ENCODE data around the gene PRF1. TPM values are rescaled to one million over a fixed set of nuclear protein-coding genes. Genes with fewer than 3 reads are reported as not detected.

The PRF1 gene
- total RNA-seq, 1 donor from 2014 or later, result 3.2 TPM

DNA sequence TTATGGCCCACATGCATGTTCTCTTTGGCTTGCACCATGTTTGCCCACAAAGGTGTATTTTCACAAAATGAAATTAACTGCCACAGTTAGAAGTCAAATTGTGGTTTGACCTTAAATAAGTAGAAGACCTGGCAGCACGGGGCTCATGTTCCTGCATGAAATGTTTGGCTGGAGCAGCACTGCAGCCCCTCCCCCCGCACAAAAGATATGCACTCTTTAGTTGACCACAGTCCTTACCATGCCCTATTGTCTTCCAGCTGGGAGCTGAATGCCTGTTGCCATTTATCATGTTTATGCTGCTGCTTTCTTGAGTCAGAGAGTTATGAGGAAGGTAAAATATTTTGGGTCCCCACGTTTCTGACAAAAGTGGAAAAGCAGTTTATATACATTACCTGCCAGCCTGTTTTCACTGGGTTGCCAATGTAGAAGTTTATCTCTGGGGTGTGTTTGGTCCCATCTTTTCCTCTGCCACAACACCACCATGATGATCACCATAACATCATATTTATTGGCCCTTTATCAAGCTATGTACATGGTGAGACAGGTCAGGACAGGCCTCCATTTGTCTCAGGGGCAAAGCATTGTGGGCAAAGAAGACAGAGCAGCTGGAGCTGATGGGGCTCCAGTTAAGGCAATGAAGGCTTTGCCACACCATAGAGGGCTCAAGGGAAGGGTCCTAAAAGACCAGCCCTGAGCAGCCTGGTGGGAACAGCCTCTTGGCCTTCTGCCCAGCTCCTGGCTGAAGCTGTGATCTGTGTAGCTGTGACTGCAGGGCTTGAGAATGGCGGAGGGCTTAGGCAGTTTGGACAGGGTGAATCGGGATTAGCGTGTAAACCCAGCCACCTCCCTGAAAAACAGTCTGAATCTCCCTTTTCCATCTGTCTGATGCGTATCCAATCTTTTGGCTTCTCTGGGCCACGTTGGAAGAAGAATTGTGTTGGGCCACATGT lies 5.4 kb downstream of the PRF1 start:
- DNase-seq (no peak), ATAC-seq (no peak)
- intact Hi-C loops (cut with micrococcal nuclease), result no loop called here

DNA sequence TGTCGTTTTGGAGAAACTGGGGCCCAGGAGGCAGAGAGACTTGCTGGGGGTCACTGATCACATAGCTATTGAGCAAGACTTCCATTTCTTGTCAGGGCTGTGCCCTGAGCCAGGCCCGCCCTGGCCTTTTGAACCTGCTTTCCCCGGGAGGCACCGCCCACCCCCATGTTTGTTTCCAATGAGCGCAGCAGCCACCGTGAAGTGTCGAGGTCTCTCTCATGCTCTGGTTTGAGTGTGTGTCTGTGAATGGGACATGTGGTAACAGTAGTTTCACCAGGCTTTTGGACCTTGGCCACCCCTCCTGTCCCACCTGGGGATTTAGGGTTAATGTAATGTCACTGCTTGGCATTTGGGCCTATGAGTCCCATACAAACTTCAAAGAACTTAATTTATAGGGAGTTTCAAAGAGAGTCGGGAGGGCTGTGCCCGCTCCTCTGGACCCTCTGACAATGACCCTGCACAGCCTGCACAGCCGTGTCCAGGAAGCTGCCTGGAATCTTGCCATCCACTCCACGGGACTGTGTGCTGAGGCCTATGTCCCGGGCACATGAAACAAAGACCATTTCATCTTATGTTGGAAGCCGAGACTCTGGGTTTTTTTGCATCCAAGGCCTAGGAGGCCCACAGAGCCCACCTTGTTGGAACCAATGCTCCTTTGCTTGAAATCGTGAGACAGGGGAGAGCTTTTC lies 6.3 kb downstream of the PRF1 start:
- intact Hi-C loops (cut with micrococcal nuclease), result no loop called here
- no peak for ATAC-seq

DNA sequence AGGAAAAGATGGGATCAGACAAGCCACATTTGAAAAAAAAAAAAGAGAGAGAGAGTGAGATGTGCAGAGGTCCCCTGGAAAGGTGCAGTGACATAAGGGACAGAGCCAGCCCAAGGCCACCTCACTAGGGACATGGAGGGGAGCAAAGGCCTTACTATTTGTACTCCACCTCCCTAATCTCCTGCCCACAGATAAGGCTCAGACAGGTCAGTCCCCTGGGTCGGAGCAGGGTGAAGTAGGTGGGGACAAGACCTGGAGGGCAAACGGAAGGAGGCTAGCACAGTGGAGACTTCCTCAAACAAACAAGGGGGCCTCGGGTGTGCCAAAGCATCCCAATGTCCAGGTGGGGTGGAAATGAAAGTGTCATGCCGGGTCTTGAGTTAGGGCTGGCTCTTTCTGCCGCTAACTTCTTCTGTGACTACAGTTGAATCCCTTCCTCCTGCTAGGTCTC lies 7.0 kb downstream of the PRF1 start:
- DNase-seq (no peak), ATAC-seq (no peak)
- intact Hi-C loops (cut with micrococcal nuclease), result no loop called here

More for the DNA sequence above, 6.3 kb downstream of the PRF1 start:
- no peak for DNase-seq

DNA sequence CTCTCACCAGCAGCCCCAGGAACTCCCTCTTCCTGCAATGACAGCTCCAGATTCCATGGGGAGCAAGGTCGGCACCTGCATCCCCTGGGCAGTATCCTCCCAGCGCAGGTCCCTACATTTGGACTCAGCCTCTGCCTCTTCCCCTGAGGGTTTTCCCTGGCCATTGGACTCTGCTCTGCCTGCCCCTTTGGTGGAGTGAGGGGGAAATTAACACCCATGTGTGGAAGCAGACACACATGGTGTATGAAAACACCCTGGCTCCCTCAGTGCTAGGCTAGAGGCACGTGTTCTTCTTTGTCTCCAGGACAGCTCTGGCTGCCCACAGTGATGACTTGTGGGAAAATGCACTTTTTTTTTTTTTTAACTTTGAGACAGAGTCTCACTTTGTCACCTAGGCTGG lies 8.4 kb downstream of the PRF1 start:
- ATAC-seq, result no peak
- no peak for DNase-seq
- intact Hi-C loops (cut with micrococcal nuclease), result no loop called here

DNA sequence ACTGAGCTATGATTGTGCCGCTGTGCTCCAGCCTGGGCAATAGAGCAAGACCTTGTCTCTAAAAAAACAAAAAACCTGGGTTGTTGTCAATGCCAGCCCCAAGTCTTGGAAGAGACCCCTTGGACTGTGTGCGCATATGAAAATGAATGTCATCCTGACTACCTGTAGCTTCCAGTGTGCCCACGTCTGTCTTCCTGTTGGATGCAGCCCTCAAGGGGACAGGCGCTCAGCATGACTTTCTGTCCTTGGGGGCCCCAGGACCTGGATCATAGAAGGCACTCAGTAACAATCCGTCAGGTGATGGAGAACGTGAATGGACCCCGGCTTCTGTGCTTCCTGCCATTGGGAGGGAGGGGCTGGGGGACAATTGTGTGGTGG lies 9.0 kb downstream of the PRF1 start:
- intact Hi-C loops (cut with micrococcal nuclease), result no loop called here
- no peak for ATAC-seq
- DNase-seq, result no peak

DNA sequence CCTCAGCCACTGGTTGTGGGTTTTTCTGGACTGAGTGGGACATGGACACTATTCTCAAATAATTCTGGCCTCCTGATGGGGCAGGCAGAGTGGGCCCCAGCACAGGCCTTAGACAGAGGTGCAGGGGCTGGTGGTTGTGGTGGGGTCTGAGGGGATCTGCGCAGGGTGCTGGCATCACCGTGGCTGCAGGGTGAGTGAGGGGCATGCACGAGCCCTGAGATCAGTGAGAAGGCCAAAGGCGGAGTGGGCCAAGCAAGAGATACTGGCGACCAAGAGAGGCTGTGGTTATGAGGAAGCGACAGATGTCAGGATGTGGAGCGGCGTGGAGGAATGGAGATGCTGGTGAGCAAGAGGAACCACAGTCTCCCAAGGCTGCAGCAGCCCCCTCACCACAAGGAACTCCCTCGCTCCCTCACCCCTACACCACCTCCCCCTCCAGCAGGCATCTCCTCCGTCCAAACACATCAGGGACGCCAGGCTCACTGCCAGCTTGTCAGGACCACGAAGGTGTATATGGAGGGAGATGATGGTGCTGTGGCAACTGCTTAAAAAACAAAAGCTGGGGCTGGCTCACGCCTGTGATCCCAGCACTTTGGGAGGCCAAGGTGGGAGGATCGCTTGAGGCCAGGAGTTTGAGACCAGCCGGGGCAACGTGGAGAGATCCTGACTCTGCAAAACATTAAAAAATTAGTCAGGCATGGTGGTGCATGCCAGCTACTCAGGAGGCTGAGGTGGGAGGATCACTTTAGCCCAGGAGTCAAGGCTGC lies 9.6 kb downstream of the PRF1 start:
- intact Hi-C loops (cut with micrococcal nuclease), result no loop called here
- DNase-seq, result no peak
- no peak for ATAC-seq

DNA sequence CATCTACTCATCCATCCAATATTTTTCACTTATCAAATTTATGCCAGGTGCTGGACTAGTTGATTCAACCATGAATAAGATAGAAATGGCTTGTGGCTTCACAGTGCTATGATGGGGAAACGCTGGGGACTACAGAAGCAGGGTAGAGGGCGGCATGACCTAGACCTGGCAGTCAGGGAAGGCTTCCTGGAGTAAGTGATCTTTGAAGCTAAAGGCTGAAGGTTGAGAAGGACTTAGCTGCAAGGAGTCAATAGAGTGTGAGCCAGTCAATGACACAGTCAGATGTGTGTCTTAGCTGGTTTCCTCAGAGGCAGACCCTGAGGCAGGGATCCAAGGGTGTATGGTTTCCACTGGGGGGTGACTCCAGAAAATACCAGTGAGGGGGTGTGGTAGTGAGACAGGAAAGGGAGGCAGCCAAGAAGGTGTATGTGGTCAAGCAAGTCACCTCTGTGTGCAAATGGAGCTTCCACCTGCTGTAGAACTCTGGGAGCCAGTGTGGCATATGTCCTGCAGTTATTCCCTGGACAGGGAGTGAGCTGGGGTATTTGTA lies 10.3 kb downstream of the PRF1 start:
- intact Hi-C loops (cut with micrococcal nuclease), result no loop called here
- no peak for DNase-seq
- ATAC-seq, result no peak

DNA sequence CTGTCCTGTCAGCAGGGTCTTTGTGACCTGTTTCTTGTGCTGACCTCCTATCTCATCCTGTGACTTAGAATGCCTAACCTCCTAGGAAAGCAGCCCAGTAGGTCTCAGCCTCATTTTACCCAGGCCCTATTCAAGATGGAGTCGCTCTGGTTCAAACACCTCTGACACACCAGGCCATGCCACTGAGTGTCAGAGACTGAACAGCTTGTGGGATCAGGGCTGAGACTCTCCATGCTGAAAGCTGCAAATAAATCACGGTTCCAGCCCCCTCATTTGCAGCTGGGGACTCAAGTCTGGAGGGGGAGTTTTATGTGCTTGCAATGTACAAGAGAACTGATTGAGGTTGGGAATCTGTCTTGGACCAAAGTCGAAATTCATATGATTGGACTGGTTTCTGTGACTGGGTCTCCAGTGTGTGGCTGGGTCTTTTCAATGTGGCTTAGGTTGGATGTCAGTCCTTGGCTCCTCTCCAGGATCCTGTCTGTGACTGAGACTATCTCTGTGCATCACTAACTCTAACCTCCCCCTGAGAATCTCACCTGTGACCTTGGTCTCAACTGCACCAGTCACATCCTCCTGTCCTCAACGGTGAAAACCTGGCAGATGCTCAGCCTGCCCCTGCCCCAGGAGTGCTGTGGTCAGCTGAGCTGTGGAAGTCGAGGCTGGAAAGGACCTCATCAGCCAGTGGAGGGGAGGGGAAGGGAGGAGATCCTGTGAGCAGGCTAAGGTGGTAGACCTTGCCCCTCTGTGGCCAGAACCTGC lies 11.7 kb downstream of the PRF1 start:
- no peak for ATAC-seq
- DNase-seq, result no peak
- intact Hi-C loops (cut with micrococcal nuclease), result no loop called here

DNA sequence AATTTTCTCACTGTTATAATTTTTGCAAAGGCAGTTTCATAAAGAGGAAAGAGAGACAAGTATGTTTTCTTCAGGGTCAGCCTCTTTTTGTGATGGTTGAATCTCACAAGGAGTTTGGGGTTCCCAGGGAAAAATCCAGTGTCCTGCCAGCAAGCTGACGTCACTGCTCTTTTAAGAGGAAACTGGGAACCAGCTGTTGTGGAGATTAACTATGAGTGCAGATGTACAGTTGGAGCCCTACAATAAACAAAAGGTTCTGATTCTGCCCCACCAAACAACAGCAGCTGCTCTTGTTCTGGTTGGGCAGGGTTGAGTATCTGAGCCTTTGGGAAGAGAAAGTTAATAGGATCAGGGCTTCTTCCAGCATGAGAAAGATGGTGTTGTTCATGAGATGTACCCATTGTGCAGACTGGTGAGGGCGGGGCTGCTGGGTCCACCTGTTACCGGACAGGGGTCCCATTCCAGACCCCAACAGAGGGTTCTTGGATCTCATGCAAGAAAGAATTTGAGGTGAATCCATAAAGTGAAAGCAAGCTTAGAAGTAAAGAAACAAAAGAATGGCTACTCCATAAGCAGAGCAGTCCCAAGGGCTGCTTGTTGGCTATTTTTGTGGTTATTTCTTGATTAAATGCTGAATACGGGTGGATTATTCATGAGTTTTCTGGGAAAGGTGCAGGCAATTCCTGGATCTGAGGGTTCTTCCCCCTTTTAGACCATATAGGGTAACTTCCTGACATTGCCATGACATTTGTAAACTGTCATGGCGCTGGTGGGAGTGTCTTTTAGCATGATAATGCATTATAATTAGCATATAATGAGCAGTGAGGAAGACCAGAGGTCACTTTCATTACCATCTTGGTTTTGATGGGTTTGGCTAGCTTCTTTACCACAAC lies 12.5 kb downstream of the PRF1 start:
- DNase-seq (peak; percentile 68), ATAC-seq (peak; percentile 82)
- intact Hi-C loops (cut with micrococcal nuclease), result no loop called here

DNA sequence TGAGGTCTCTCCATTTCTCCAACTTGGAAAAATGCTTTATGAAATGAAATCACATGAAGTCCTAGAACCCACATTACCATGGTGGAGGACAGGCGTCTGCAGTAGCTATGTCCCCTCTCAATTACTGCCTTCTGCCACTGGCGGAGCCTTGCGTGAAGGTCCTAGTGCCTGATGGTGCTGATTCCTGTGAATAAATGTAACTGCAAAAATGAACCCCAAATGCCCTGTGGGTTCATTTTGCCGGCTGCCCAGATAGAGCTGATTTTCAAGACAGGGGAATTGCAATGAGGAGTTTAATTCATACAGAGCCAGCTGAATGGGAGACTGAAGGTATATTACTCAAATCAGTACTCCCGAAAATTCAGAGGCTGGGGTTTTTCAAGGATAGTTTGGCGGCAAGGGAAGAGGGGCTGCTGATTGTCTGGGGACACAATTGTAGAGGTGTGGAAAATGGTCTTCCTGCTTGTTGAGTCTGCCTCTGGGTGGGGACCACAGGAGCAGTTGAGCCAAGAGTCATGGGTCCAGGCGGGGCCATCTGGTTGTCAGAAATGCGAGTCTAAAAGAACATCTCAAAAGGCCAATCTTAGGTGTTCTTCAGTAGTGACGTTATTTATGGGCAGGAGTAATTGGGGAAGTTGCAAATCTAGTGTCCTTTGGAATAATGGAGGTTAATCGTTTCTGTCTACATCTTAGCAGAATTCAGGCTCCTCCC lies 13.5 kb downstream of the PRF1 start:
- DNase-seq, result no peak
- intact Hi-C loops (cut with micrococcal nuclease), result no loop called here
- peak; percentile 62 for ATAC-seq

DNA sequence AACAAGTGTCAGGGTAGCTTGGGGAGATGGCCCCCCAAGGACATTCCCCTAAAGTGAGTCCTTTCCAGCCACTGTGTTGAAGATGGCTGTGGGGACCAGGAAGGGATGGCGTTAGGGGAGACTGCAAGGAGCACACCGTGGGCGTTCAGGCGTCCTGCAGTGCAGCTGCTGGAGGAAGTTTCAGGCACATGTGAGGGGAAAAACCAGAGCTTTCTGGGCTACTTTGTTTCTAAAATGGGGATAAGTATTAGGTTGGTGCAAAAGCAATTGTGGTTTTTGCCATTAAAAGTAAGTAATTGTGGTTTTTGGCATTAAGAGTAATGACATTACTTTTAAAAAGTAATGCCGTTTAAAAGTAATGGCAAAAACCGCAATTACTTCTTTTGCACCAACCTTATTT lies 14.3 kb downstream of the PRF1 start:
- no peak for DNase-seq
- ATAC-seq, result no peak
- intact Hi-C loops (cut with micrococcal nuclease), result no loop called here

DNA sequence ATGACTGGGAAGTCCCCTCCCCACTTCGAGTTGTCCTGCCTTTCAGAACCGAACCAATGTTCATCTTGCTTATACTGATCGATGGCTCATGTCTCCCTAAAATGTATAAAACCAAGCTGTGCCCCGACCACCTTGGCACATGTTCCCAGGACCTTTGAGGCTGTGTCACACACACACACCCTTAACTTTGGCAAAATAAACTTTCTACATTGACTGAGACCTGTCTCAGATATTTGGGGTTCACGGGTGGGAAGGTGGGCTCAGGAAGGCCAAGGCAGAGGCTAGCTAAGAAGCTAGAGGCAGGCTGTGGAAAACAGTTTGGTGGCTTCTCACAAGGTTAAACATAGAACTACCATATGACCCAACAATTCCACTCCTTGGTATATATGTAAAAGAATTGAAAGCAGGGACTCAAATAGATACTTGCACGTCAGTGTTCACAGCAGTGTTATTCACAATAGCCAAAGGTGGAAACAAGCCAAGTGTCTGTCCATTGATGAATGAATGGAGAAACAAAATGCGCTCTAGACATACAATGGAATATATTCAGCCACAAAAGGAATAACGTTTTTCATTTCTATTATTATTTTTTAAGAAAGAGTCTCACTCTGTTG lies 15.4 kb downstream of the PRF1 start:
- no peak for DNase-seq
- no peak for ATAC-seq
- intact Hi-C loops (cut with micrococcal nuclease), result no loop called here

DNA sequence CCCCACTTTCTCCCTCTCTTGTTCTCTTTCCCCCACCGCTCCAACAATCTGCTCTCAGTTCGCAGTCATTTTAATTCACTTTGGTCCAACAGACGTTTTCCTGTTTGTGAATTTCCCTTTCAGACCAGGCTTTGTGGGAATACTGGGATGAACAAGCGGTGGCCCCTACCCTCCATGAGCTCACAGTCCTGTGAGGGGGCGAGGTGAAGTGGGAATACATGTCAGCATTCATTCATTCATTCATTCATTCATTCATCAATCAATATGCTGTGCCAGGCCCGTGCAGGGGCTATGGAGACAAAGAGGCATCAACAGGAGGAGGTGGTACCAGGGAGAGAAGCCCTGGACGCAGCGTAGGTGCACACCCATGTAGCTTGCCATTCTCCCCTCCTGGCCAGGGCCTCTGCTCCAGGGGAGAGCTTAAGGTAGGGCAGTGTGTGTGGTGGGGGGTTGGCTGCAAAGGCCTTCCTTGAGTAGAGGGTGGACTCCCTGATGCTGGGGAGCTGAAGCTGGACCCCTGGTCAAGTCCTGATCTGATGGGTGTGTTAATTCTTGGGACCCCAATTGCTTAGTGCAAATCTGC lies 16.1 kb downstream of the PRF1 start:
- intact Hi-C loops (cut with micrococcal nuclease), result no loop called here
- DNase-seq (no peak), ATAC-seq (no peak)

DNA sequence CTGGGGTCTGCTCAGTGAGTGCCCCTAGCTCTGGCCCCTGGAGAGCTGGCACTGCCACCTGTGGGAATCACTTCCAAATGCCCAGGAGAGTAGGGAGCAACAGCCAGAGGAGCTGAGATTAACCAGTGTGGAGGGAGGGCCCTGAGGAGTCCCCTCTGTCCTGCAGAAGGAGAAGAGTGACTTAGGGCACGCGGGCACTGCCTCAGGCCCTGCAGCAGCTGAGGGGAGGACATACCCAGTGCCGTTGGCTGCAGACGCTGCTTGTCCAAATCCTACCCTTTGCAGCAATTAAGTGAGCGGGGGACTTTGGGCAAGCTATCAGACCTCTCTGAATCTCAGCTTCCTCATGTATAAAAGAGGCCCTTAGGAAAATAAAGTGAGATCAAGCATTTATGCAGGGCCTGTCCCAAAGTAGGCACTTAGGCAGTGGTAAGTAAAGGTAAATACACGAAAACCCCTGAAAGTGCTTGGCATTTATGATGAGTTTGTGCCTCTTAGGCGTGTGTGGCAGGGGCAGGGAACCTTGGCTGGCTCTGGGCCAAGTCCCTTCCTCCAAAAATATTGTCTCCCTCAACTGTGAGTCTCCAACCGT lies 16.9 kb downstream of the PRF1 start:
- intact Hi-C loops (cut with micrococcal nuclease), result loop anchor here (2.0 kb wide), 1 partner anchor 37 kb away; no protein-coding TSS in a partner anchor
- ATAC-seq (no peak), DNase-seq (no peak)

DNA sequence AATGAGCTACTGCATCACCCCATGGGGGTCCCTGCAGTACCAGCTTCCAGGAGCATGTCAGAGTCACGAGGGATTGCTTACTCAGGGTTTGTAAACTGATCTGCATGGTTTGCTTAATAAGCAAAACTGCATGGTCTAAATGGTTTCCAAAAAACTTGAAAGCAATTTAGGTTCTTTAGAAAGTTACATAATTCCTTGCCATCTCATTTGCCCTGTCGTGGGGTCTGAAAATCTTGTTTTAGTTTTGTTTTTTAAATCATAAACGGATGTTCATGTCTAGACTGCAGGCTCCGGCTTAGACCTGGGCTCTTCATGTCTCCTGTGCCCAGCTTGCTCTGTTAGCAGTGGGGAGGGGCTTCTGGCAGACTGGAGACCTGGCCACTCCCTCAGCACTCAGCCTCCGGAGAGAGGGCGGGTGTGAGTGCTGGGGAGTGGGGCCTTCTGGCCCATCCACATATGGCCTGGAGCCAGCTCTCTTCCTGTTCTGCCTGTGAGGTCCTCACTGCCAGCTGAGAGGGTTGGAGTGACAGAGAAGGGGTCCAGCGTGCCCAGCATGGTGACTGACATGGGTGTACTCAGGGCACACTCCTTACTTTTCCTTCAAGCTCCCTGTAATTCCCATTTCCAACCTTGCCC lies 17.5 kb downstream of the PRF1 start:
- ATAC-seq (no peak), DNase-seq (no peak)
- intact Hi-C loops (cut with micrococcal nuclease), result loop anchor here (2.0 kb wide), 1 partner anchor 38 kb away; no protein-coding TSS in a partner anchor
